Measurements from ENCODE around the gene MAPKAP1. TPM values are rescaled to one million over a fixed set of nuclear protein-coding genes. Genes with fewer than 3 reads are reported as not detected.

MAPKAP1 gene
- total RNA-seq, 1 donor from 2014 or later: 56.6 TPM

GRCh38 chr9:125476645-125477044 lies 230.4 kb downstream of the MAPKAP1 start:
- DNase-seq (ENCODE audit: low spot score): no peak

GRCh38 chr9:125475385-125475784 lies 231.6 kb downstream of the MAPKAP1 start:
- Mint-ChIP-seq H3K27ac (no peak overlapping the region), H3K27me3 (ENCODE audit: insufficient read depth, low read depth) (no peaks in the 10 kb centered on the region), H3K4me1 (peaks cover 46% of the 10 kb centered on the region), H3K4me3 (no peak overlapping the region), H3K9me3 (no peaks in the 10 kb centered on the region), H3K36me3 (peaks cover 15% of the 10 kb centered on the region)
- no peak for DNase-seq (ENCODE audit: low spot score)
- H2AFZ ChIP-seq (replicated peaks): no peak overlapping the region
- no peak overlapping the region for H3K9ac ChIP-seq
- H4K20me1 ChIP-seq (ENCODE audit: low read depth): peaks cover 24% of the 10 kb centered on the region
- H3K27me3 ChIP-seq: no peaks in the 10 kb centered on the region
- peaks cover 28% of the 10 kb centered on the region for H3K4me1 ChIP-seq
- no peaks in the 10 kb centered on the region for H3K79me2 ChIP-seq (ENCODE audit: low read depth)
- H3K4me3 ChIP-seq: no peak overlapping the region
- TF ChIP-seq EZH2phosphoT487 (IDR thresholded peaks at IDR 0.05) (no peak), EZH2 (IDR thresholded peaks at IDR 0.05) (no peak), CTCF (IDR thresholded peaks at IDR 0.05) (no peak)
- no peak overlapping the region for H3K27ac ChIP-seq
- H3K4me2 ChIP-seq: no peak overlapping the region
- no peaks in the 10 kb centered on the region for H3K36me3 ChIP-seq
- no peaks in the 10 kb centered on the region for H3K9me3 ChIP-seq (ENCODE audit: low read depth)
- peaks cover 2% of the 10 kb centered on the region for H3F3A ChIP-seq (ENCODE audit: low read depth)

More at GRCh38 chr9:125476645-125477044, 230.4 kb downstream of the MAPKAP1 start:
- H3K27me3 ChIP-seq: no peaks in the 10 kb centered on the region
- no peak overlapping the region for H3K27ac Mint-ChIP-seq
- peaks cover 37% of the 10 kb centered on the region for H3K4me1 Mint-ChIP-seq
- peaks cover 16% of the 10 kb centered on the region for H3K36me3 Mint-ChIP-seq
- H3F3A ChIP-seq (ENCODE audit: low read depth): peaks cover 2% of the 10 kb centered on the region
- peaks cover 24% of the 10 kb centered on the region for H4K20me1 ChIP-seq (ENCODE audit: low read depth)
- H3K9ac ChIP-seq: no peak overlapping the region
- H3K4me3 Mint-ChIP-seq: no peak overlapping the region
- H2AFZ ChIP-seq (replicated peaks): no peak overlapping the region
- no peaks in the 10 kb centered on the region for H3K79me2 ChIP-seq (ENCODE audit: low read depth)
- H3K4me1 ChIP-seq: peaks cover 23% of the 10 kb centered on the region
- H3K36me3 ChIP-seq: no peaks in the 10 kb centered on the region
- no peak overlapping the region for H3K4me3 ChIP-seq
- no peaks in the 10 kb centered on the region for H3K27me3 Mint-ChIP-seq (ENCODE audit: insufficient read depth, low read depth)
- H3K9me3 ChIP-seq (ENCODE audit: low read depth): no peaks in the 10 kb centered on the region
- no peak overlapping the region for H3K27ac ChIP-seq
- H3K4me2 ChIP-seq: no peak overlapping the region
- TF ChIP-seq CTCF (IDR thresholded peaks at IDR 0.05) (no peak), EZH2 (IDR thresholded peaks at IDR 0.05) (no peak), EZH2phosphoT487 (IDR thresholded peaks at IDR 0.05) (no peak)
- no peaks in the 10 kb centered on the region for H3K9me3 Mint-ChIP-seq

- DNase-seq (ENCODE audit: low spot score): peak; percentile 51
- Histone ChIP-seq H3K36me3 (no peaks in the 10 kb centered on the region), H3F3A (ENCODE audit: low read depth) (peaks cover 2% of the 10 kb centered on the region), H3K27ac (no peak overlapping the region), H3K27me3 (no peaks in the 10 kb centered on the region), H3K4me2 (peak overlapping the region; percentile 45), H3K9me3 (ENCODE audit: low read depth) (no peaks in the 10 kb centered on the region), H3K4me3 (no peak overlapping the region), H2AFZ (replicated peaks) (no peak overlapping the region), H4K20me1 (ENCODE audit: low read depth) (peaks cover 24% of the 10 kb centered on the region), H3K79me2 (ENCODE audit: low read depth) (no peaks in the 10 kb centered on the region), H3K4me1 (peaks cover 28% of the 10 kb centered on the region), H3K9ac (no peak overlapping the region)
- no peaks in the 10 kb centered on the region for H3K9me3 Mint-ChIP-seq
- peaks cover 62% of the 10 kb centered on the region for H3K4me1 Mint-ChIP-seq
- no peak overlapping the region for H3K27ac Mint-ChIP-seq
- H3K4me3 Mint-ChIP-seq: no peak overlapping the region
- H3K27me3 Mint-ChIP-seq (ENCODE audit: insufficient read depth, low read depth): peaks cover 2% of the 10 kb centered on the region
- no peak for TF ChIP-seq CTCF (IDR thresholded peaks at IDR 0.05)
- peaks cover 7% of the 10 kb centered on the region for H3K36me3 Mint-ChIP-seq
These were observed 233.9 kb downstream of the MAPKAP1 start for GRCh38 chr9:125472926-125473701.
